BJ (cell line): ENCODE data around the gene FNDC11. TPM values are rescaled to one million over a fixed set of nuclear protein-coding genes. Genes with fewer than 3 reads are reported as not detected.

Experiments used
- CTCF ChIA-PET: fragments of 350-600 bp; formaldehyde crosslinking; extraction: SDS; loops from one replicate; lab custom pipeline; 2021; ENCODE audit warnings: antibody characterized with exemption, inconsistent platforms; lab: Yijun Ruan, JAX
- POLR2A ChIA-PET: fragments of 300-600 bp; sonication (Branson Sonifier 250); formaldehyde crosslinking; extraction: SDS; loops from one replicate; lab custom pipeline; 2021; ENCODE audit warnings: antibody characterized with exemption; lab: Charles Lee
- DNase-seq: peaks from one replicate; pipeline ENCODE4 v3.0.0-alpha.2; 2011; ENCODE audit warnings: low read depth
- H3K27me3 ChIP-seq: 2 replicates; pipeline ENCODE4 v1.6.0; 2011; ENCODE audit warnings: low read length; ENCODE audit not compliant: control insufficient read depth, insufficient read depth
- H3K36me3 ChIP-seq: 2 replicates; pipeline ENCODE4 v1.5.1; 2011; ENCODE audit warnings: low read length; ENCODE audit not compliant: control insufficient read depth, insufficient read depth
- H3K4me3 ChIP-seq: 2 replicates; pipeline ENCODE4 v1.5.1; 2011; ENCODE audit warnings: low read depth, mild to moderate bottlenecking, control low read depth, low read length
- CTCF ChIP-seq: IDR thresholded peaks from 2 replicates; pipeline ENCODE4 v1.5.1; 2011; ENCODE audit warnings: low read depth, mild to moderate bottlenecking, control low read depth, inconsistent platforms, low read length, moderate library complexity; ENCODE audit not compliant: insufficient read depth
- polyA plus RNA-seq: library from polyadenylated mRNA; depleted of rRNA; stranded (reverse); fragments of >200 nt; gene quantifications from 2 replicates; pipeline ENCODE4 v1.2.3, GENCODE V29; 2011

FNDC11 gene
- polyA plus RNA-seq, 1 experiment, result 0.76 TPM

- ChIA-PET CTCF (interaction anchor here (1.2 to 5.8 kb wide), 4 partner anchors 102 to 440 kb away, joined by 3 to 53 read pairs (median 3); partner anchors contain the start of genes PRPF6 and TPD52L2), POLR2A (no interaction called here)
- no peaks in the 10 kb centered on the region for H3K27me3 ChIP-seq
- no peak for DNase-seq
- no peak overlapping the region for H3K4me3 ChIP-seq
- TF ChIP-seq CTCF, result no peak
- H3K36me3 ChIP-seq, result no peaks in the 10 kb centered on the region
Observed at GRCh38 chr20:63540417-63541186, 13.4 kb upstream of the FNDC11 start.

GRCh38 chr20:63541371-63541770, 12.6 kb upstream of the FNDC11 start:
- H3K4me3 ChIP-seq, result no peak overlapping the region
- no peaks in the 10 kb centered on the region for H3K36me3 ChIP-seq
- ChIA-PET CTCF (interaction anchor here (1.1 to 5.8 kb wide), 2 partner anchors 12 to 433 kb away, joined by 3 to 53 read pairs; no protein-coding TSS in a partner anchor), POLR2A (interaction anchor here (0.6 kb wide), 1 partner anchor 747 kb away, joined by 9 read pairs; no protein-coding TSS in a partner anchor)
- no peak for DNase-seq
- H3K27me3 ChIP-seq, result no peaks in the 10 kb centered on the region
- TF ChIP-seq CTCF, result no peak

GRCh38 chr20:63542031-63542559, 11.9 kb upstream of the FNDC11 start:
- H3K4me3 ChIP-seq, result no peak overlapping the region
- no peak for TF ChIP-seq CTCF
- CTCF ChIA-PET, result interaction anchor here (1.1 kb wide), 1 partner anchor 11 kb away, joined by 3 read pairs; no protein-coding TSS in a partner anchor
- no peaks in the 10 kb centered on the region for H3K27me3 ChIP-seq
- POLR2A ChIA-PET, result interaction anchor here (0.6 kb wide), 2 partner anchors 199 to 748 kb away, joined by 9 read pairs; no protein-coding TSS in a partner anchor
- H3K36me3 ChIP-seq, result no peaks in the 10 kb centered on the region
- no peak for DNase-seq

GRCh38 chr20:63542696-63543095, 11.3 kb upstream of the FNDC11 start:
- H3K4me3 ChIP-seq, result no peak overlapping the region
- ChIA-PET POLR2A (interaction anchor here (0.6 kb wide), 1 partner anchor 22 kb away, joined by 3 read pairs; no protein-coding TSS in a partner anchor), CTCF (no interaction called here)
- no peak for DNase-seq
- H3K27me3 ChIP-seq, result no peaks in the 10 kb centered on the region
- no peaks in the 10 kb centered on the region for H3K36me3 ChIP-seq
- no peak for TF ChIP-seq CTCF

GRCh38 chr20:63543131-63543530, 10.8 kb upstream of the FNDC11 start:
- POLR2A ChIA-PET, result interaction anchor here (0.6 kb wide), 1 partner anchor 22 kb away, joined by 3 read pairs; no protein-coding TSS in a partner anchor
- Histone ChIP-seq H3K36me3 (no peaks in the 10 kb centered on the region), H3K27me3 (0 out of 2 replicates have a peak, but pooled peaks cover 2% of the 10 kb centered on the region), H3K4me3 (no peak overlapping the region)
- no peak for DNase-seq
- CTCF ChIA-PET, result interaction anchor here (0.6 kb wide), 1 partner anchor 55 kb away, joined by 3 read pairs; no protein-coding TSS in a partner anchor
- TF ChIP-seq CTCF, result no peak
